Neural crest cell (in vitro differentiated cells): Measurements from ENCODE around the gene JCAD. TPM values are rescaled to one million over a fixed set of nuclear protein-coding genes. Genes with fewer than 3 reads are reported as not detected.

Experiments used
- DNase-seq: peaks from one replicate; pipeline ENCODE4 v3.0.0; 2021; ENCODE audit warnings: low read depth, mixed read lengths, low spot score
- H3K27ac Mint-ChIP-seq: one replicate; pipeline ENCODE4 v1.8.0; 2021; ENCODE audit warnings: mild to moderate bottlenecking, mixed read lengths; ENCODE audit not compliant: unreplicated experiment
- H3K27me3 Mint-ChIP-seq: 2 replicates; pipeline ENCODE4 v1.8.0; 2021; ENCODE audit warnings: low read depth, mild to moderate bottlenecking, mixed read lengths
- H3K36me3 Mint-ChIP-seq: 2 replicates; pipeline ENCODE4 v1.8.0; 2021; ENCODE audit warnings: low read depth, mild to moderate bottlenecking, mixed read lengths
- H3K4me1 Mint-ChIP-seq: 2 replicates; pipeline ENCODE4 v1.8.0; 2021; ENCODE audit warnings: mixed read lengths
- H3K4me3 Mint-ChIP-seq: one replicate; pipeline ENCODE4 v1.8.0; 2021; ENCODE audit warnings: mild to moderate bottlenecking, mixed read lengths
- H3K9me3 Mint-ChIP-seq: 2 replicates; pipeline ENCODE4 v1.8.0; 2021; ENCODE audit warnings: mixed read lengths
- total RNA-seq: library from RNA; stranded (reverse); gene quantifications from 2 replicates; pipeline ENCODE4 v1.2.1, GENCODE V29; 2021
- TF ChIP-seq, protein P1 (sequence below): fragments of 200-600 bp; sonication (generic); conservative IDR thresholded peaks from 2 replicates; pipeline ENCODE4 v1.5.0; 2021; ENCODE audit warnings: antibody characterized with exemption, mild to moderate bottlenecking

The JCAD gene
- total RNA-seq, 1 donor from 2014 or later: 0.61 TPM

DNA sequence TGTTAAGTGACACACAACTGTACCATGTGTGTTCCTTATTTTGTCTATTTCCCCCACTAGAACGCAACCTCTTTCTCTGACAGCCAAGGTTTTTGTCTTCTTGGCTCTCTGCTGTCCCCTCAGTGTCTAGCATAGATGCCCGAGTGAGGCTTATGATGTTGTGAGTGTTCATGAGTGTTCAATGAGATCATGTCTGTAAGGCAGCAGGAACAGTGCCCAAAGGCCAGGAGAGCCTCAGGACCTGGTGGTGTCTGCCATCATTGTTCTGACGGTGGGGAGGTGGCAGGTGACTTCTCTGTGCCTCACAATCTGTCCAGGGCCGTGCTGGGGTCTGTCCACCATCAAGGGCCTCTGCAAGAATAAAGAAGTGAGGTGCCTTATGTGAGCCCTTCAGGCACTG, 66.5 kb downstream of the JCAD start:
- no peaks in the 10 kb centered on the region for H3K27me3 Mint-ChIP-seq
- TF ChIP-seq, protein P1, sequence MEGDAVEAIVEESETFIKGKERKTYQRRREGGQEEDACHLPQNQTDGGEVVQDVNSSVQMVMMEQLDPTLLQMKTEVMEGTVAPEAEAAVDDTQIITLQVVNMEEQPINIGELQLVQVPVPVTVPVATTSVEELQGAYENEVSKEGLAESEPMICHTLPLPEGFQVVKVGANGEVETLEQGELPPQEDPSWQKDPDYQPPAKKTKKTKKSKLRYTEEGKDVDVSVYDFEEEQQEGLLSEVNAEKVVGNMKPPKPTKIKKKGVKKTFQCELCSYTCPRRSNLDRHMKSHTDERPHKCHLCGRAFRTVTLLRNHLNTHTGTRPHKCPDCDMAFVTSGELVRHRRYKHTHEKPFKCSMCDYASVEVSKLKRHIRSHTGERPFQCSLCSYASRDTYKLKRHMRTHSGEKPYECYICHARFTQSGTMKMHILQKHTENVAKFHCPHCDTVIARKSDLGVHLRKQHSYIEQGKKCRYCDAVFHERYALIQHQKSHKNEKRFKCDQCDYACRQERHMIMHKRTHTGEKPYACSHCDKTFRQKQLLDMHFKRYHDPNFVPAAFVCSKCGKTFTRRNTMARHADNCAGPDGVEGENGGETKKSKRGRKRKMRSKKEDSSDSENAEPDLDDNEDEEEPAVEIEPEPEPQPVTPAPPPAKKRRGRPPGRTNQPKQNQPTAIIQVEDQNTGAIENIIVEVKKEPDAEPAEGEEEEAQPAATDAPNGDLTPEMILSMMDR: no peak
- no peaks in the 10 kb centered on the region for H3K4me1 Mint-ChIP-seq
- H3K9me3 Mint-ChIP-seq: no peaks in the 10 kb centered on the region
- no peak for DNase-seq
- H3K4me3 Mint-ChIP-seq: no peak overlapping the region
- H3K27ac Mint-ChIP-seq: no peak overlapping the region
- H3K36me3 Mint-ChIP-seq: no peaks in the 10 kb centered on the region

DNA sequence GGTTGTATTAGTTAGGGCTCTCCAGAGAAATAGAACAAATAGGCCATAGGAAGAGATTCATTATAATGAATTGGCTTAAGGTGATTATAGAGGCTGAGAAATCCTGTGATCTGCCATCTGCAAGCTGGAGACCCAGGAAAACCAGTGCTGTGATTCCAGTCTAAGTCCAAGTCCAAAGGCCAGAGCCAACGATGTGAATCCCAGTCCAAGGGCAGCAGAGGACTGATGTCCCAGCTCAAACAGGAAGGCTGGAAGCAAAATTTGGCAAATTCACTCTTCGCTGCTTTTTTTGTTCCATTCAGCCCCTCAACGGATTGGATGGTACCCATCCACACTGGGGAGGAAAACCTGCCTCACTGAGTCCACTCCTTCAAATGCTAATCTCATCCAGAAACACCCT, 68.0 kb downstream of the JCAD start:
- Mint-ChIP-seq H3K4me1 (no peaks in the 10 kb centered on the region), H3K27me3 (no peaks in the 10 kb centered on the region), H3K36me3 (no peaks in the 10 kb centered on the region), H3K9me3 (no peaks in the 10 kb centered on the region), H3K4me3 (no peak overlapping the region), H3K27ac (no peak overlapping the region)
- TF ChIP-seq, protein P1: no peak
- no peak for DNase-seq

DNA sequence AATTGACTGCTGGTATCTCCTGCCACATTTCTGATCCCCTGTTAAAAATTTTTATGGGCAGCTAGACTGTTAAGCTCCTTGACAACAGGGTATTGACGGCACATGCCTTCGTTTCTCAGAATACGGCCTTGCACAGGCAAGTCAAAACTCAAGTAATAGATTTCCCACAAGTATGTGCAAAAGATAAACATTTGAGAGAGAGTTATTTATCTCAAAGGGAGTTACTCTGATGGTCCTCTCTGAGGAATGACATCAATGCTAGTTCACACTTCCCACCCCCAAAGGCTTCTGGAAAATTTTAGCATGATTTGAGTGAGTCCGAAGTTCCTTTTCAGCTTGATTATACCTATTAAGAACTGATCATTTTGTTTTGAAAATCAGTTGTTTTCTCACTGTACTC, 71.9 kb downstream of the JCAD start:
- no peaks in the 10 kb centered on the region for H3K4me1 Mint-ChIP-seq
- no peak overlapping the region for H3K27ac Mint-ChIP-seq
- no peaks in the 10 kb centered on the region for H3K36me3 Mint-ChIP-seq
- no peak overlapping the region for H3K4me3 Mint-ChIP-seq
- TF ChIP-seq, protein P1: no peak
- H3K9me3 Mint-ChIP-seq: peaks cover 8% of the 10 kb centered on the region
- H3K27me3 Mint-ChIP-seq: no peaks in the 10 kb centered on the region
- DNase-seq: no peak

DNA sequence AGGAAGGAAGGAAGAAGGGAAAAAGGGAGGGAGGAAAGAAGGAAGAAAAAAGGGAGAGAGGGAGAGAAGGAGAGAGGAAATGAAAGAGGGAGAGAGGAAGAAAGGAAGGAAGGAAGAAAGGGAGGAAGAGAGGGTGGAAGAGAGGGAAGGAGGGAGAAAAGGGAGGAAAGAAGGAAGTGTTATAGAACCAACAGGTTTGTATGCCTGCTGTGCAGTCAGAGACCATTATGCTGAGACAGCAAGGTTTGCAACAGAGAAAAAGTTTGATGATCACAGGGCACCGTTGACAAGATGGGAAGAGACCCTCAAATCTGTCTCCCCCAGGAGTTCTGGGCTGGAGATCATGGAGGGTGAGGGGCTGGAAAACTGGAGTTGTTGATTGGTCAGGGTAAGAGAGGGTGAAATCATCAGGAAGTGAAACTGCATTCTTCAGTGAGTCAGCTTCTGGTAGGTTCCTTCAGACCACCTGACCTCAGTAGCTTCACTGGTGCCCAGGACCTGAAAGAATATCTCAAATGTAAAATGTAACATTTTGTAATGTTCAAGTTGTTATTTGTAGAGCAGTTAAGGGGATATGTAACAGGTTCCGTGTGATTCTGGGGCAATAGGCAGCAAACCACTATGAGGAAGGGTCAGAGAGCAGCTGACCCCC, 76.3 kb downstream of the JCAD start:
- no peaks in the 10 kb centered on the region for H3K36me3 Mint-ChIP-seq
- DNase-seq: no peak
- no peak overlapping the region for H3K4me3 Mint-ChIP-seq
- no peak overlapping the region for H3K27ac Mint-ChIP-seq
- TF ChIP-seq, protein P1: no peak
- no peaks in the 10 kb centered on the region for H3K4me1 Mint-ChIP-seq
- H3K27me3 Mint-ChIP-seq: no peaks in the 10 kb centered on the region
- peaks cover 10% of the 10 kb centered on the region for H3K9me3 Mint-ChIP-seq

DNA sequence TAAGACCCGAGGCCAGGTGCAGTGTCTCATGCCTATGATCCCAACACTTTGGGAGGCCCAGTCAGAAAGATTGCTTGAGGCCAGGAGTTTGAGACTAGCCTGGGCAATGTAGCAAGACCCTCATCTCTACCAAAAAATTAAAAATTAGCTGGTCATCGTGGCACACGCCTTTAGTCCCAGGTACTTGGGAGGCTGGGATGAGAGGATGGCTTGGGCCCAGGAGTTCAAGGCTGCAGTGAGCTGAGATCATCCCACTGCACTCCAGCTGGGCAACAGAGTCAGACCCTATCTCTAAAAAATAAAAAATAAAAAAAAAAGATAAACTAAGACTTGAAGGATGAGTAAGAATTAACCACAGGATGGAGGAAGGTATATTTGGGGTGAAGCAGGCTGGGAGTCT, 77.9 kb downstream of the JCAD start:
- H3K4me3 Mint-ChIP-seq: no peak overlapping the region
- no peak overlapping the region for H3K27ac Mint-ChIP-seq

More for the DNA sequence above, 77.9 kb downstream of the JCAD start:
- DNase-seq: no peak
- Mint-ChIP-seq H3K4me1 (no peaks in the 10 kb centered on the region), H3K9me3 (peaks cover 10% of the 10 kb centered on the region), H3K36me3 (no peaks in the 10 kb centered on the region), H3K27me3 (no peaks in the 10 kb centered on the region)
- TF ChIP-seq, protein P1: no peak
